GM12891 (cell line): ENCODE results near the gene PMCH.

Experiments
- PAX5 ChIP-seq: IDR thresholded peaks from 2 replicates; pipeline ENCODE4 v1.6.1; 2011; ENCODE audit warnings: low read length, moderate library complexity, mild to moderate bottlenecking; ENCODE audit not compliant: insufficient read depth, severe bottlenecking
- POLR2A ChIP-seq: IDR thresholded peaks from 2 replicates; pipeline ENCODE4 v1.6.1; 2011; ENCODE audit warnings: low read depth, low read length, control low read depth
- POLR2AphosphoS5 ChIP-seq: IDR thresholded peaks from 2 replicates; pipeline ENCODE4 v1.6.1; 2011; ENCODE audit warnings: low read depth, low read length, control low read depth
- TAF1 ChIP-seq: IDR thresholded peaks from 2 replicates; pipeline ENCODE4 v1.6.1; 2011; ENCODE audit warnings: low read depth, low read length, control low read depth

DNA sequence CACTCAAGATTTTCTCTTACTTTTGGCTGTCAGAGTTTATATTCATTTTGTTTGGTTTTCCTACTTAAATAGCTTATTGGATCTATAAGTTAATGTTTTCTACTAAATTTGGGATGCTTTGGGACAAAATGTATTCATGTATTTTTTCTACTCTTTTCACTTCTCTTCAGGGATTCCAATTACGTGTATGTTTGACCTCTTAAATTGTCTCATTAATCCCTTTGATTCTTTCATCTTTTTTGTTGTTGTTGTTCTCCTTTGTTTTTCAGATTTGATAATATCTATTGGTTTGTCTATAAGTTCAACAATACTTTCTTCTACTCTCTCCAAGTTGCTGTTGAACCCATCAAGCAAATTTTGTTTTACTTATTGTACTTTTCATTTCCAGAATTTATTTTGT is 34.2 kb downstream of the PMCH start:
- TF ChIP-seq POLR2AphosphoS5 (no peak), POLR2A (no peak), PAX5 (no peak), TAF1 (no peak)
